ENCODE measurements around the gene TUFT1. TPM values are rescaled to one million over a fixed set of nuclear protein-coding genes. Genes with fewer than 3 reads are reported as not detected.

Gene TUFT1
- polyA plus RNA-seq, 2 of the 4 experiments (the other 2 are of a cell fraction) = 21.1 to 27.5 TPM

DNA sequence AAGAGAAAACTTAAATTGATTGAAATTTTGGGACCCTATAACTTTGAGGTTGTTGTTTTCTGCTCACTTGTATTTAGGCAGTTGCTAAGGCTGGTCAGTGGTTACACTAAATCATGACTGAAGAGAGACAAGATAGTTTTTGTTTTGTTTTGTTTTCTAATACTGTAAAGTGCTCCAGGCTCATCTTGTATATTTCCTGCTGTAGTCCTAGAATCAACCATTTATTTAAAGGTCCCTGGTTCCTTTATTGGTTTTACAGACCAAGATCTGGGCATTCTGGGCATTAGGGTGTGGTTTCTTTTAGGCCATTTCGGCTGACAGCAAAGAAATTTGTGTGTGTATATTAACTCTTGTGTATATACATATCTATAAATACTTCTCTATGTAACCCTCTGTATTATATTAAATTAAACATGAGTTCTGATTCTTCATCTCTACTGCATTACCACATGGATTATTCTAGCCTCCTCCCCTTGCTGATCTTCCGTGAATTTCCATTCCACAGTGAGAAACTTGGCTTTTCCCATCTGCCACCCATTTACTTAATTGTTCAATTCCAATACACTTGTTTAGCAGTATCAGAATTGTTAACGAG is 86.7 kb downstream of the TUFT1 start:
- H3K4me3 ChIP-seq = no peak overlapping the region
- FAIRE-seq (no peak), DNase-seq (ENCODE audit: low read depth in 1 of 2, low spot score in 1 of 2) (no peak), ATAC-seq (no peak)
- ChIA-PET CTCF (interaction anchor here (0.7 kb wide), 1 partner anchor 13 kb away, joined by 3 read pairs; no protein-coding TSS in a partner anchor), POLR2A (no interaction called here)
- no peak overlapping the region for H3K4me2 ChIP-seq
- TF ChIP-seq MAX (IDR thresholded peaks at IDR 0.05) = no peak
- TF ChIP-seq FOSL2 (IDR thresholded peaks at IDR 0.05) = no peak
- no peak for TF ChIP-seq FOSL2 (CRISPR knock-in tag; IDR thresholded peaks at IDR 0.05)
- TF ChIP-seq SMC3 (IDR thresholded peaks at IDR 0.05) = no peak
- TF ChIP-seq NFE2L2 (conservative IDR thresholded peaks at IDR 0.05; ENCODE audit: low read length) = no peak
- TF ChIP-seq TFCP2L1 (CRISPR knock-in tag; IDR thresholded peaks at IDR 0.05) = no peak
- no peak for TF ChIP-seq RAD21 (conservative IDR thresholded peaks at IDR 0.05 in 1 of 2, IDR thresholded peaks at IDR 0.05 in 1 of 2)
- no peak for TF ChIP-seq GATA3 (IDR thresholded peaks at IDR 0.05; ENCODE audit: borderline replicate concordance)
- TF ChIP-seq, protein P1, sequence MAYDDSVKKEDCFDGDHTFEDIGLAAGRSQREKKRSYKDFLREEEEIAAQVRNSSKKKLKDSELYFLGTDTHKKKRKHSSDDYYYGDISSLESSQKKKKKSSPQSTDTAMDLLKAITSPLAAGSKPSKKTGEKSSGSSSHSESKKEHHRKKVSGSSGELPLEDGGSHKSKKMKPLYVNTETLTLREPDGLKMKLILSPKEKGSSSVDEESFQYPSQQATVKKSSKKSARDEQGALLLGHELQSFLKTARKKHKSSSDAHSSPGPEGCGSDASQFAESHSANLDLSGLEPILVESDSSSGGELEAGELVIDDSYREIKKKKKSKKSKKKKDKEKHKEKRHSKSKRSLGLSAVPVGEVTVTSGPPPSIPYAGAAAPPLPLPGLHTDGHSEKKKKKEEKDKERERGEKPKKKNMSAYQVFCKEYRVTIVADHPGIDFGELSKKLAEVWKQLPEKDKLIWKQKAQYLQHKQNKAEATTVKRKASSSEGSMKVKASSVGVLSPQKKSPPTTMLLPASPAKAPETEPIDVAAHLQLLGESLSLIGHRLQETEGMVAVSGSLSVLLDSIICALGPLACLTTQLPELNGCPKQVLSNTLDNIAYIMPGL (CRISPR knock-in tag; IDR thresholded peaks at IDR 0.05; ENCODE audit: borderline replicate concordance) = no peak
- no peak for TF ChIP-seq KDM1A (IDR thresholded peaks at IDR 0.05; ENCODE audit: low read depth)
- TF ChIP-seq NR3C1 (IDR thresholded peaks at IDR 0.05) = no peak
- TF ChIP-seq MAZ (IDR thresholded peaks at IDR 0.05; ENCODE audit: borderline replicate concordance, low read depth, low read length) = no peak
- TF ChIP-seq E2F6 (IDR thresholded peaks at IDR 0.05; ENCODE audit: borderline replicate concordance, low read depth) = no peak
- TF ChIP-seq CHD2 (IDR thresholded peaks at IDR 0.05; ENCODE audit: low read length, partially characterized antibody) = no peak
- no peak for TF ChIP-seq MAFK (IDR thresholded peaks at IDR 0.05; ENCODE audit: partially characterized antibody)
- H3K4me1 ChIP-seq = peaks cover 21% of the 10 kb centered on the region
- 72% methylated on average over 3 of the region's 3 CpGs for WGBS (ENCODE audit: missing lambda C conversion rate)
- no peak overlapping the region for H3K27ac ChIP-seq
- no peaks in the 10 kb centered on the region for H3K9me3 ChIP-seq

DNA sequence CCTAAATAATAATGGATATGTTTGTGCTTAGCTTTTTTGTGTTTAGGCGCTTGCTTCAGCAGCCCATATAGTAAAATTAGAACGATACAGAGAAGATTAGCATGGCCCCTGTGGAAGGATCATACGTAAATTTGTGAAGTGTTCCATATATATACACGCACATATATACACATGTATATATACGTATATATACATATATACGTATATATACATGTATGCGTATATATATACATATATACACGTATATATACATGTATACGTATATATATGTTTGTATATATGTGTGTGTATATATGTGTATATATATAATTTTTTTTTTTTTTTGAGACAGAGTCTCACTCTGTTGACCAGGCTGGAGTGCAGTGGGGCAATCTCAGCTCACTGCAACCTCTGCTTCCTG is 89.2 kb downstream of the TUFT1 start:
- CTCF ChIA-PET = interaction anchor here (1.1 to 1.5 kb wide), 3 partner anchors 9 to 64 kb away, joined by 3 to 4 read pairs (median 3); no protein-coding TSS in a partner anchor
- POLR2A ChIA-PET = no interaction called here
- 76% methylated on average over 9 of the region's 9 CpGs for WGBS (ENCODE audit: missing lambda C conversion rate)

More for the DNA sequence above, 89.2 kb downstream of the TUFT1 start:
- Histone ChIP-seq H3K4me1 (peaks cover 11% of the 10 kb centered on the region), H3K9me3 (no peaks in the 10 kb centered on the region), H3K27ac (no peak overlapping the region), H3K4me2 (no peak overlapping the region), H3K4me3 (no peak overlapping the region)
- no peak for TF ChIP-seq HDAC2 (IDR thresholded peaks at IDR 0.05)
- no peak for TF ChIP-seq HOXB5 (CRISPR knock-in tag; IDR thresholded peaks at IDR 0.05)
- no peak for TF ChIP-seq ZC3H11A (IDR thresholded peaks at IDR 0.05)
- no peak for TF ChIP-seq ESRRA (IDR thresholded peaks at IDR 0.05; ENCODE audit: borderline replicate concordance, low read length)
- FAIRE-seq (no peak), ATAC-seq (no peak), DNase-seq (ENCODE audit: low read depth in 1 of 2, low spot score in 1 of 2) (no peak)

Small RNA genes within 50 kb of the gene (small RNA-seq; reads per million reads assigned to genes)
- 0 reads per million in 6 experiments for gene MIR554
- gene RF00405 = 0 to 0.35 (median 0) reads per million in 6 experiments
- 0 to 4.3 (median 0) reads per million in 6 experiments for gene RNU6-1062P

Other genes with a start within 250 kb of the TUFT1 start
- gene PI4KB, start 212.9 kb upstream of the TUFT1 start, polyA plus RNA-seq (2011; rRNA removed) = 34.4 and 37.7 TPM in 2 replicates
- gene PI4KB, start 212.9 kb upstream of the TUFT1 start, polyA plus RNA-seq (2017; fragmentation: RNase III; extraction: RNeasy Plus Mini Kit Qiagen cat#74134 plus additional on column Dnase treatment) = 26.3 to 27.6 TPM (median 26.8 TPM) in 3 replicates
- gene RFX5, start 193.1 kb upstream of the TUFT1 start, polyA plus RNA-seq (2011; rRNA removed) = 55.9 and 70.0 TPM in 2 replicates
- 49.7 to 60.1 TPM (median 59.2 TPM) in 3 replicates for gene RFX5, start 193.1 kb upstream of the TUFT1 start, polyA plus RNA-seq (2017; fragmentation: RNase III; extraction: RNeasy Plus Mini Kit Qiagen cat#74134 plus additional on column Dnase treatment)
- gene SELENBP1, start 167.6 kb upstream of the TUFT1 start, polyA plus RNA-seq (2011; rRNA removed) = 28.6 and 35.4 TPM in 2 replicates
- gene SELENBP1, start 167.6 kb upstream of the TUFT1 start, polyA plus RNA-seq (2017; fragmentation: RNase III; extraction: RNeasy Plus Mini Kit Qiagen cat#74134 plus additional on column Dnase treatment) = 9.0 to 12.8 TPM (median 12.6 TPM) in 3 replicates
- gene PSMB4, start 140.7 kb upstream of the TUFT1 start, polyA plus RNA-seq (2011; rRNA removed) = 405 and 431 TPM in 2 replicates
- 366 to 384 TPM (median 383 TPM) in 3 replicates for gene PSMB4, start 140.7 kb upstream of the TUFT1 start, polyA plus RNA-seq (2017; fragmentation: RNase III; extraction: RNeasy Plus Mini Kit Qiagen cat#74134 plus additional on column Dnase treatment)
- gene POGZ, start 80.8 kb upstream of the TUFT1 start, polyA plus RNA-seq (2011; rRNA removed) = 44.1 and 64.0 TPM in 2 replicates
- 20.8 to 22.0 TPM (median 21.9 TPM) in 3 replicates for gene POGZ, start 80.8 kb upstream of the TUFT1 start, polyA plus RNA-seq (2017; fragmentation: RNase III; extraction: RNeasy Plus Mini Kit Qiagen cat#74134 plus additional on column Dnase treatment)
- 1.8 and 2.1 TPM in 2 replicates for gene CGN, start 28.9 kb upstream of the TUFT1 start, polyA plus RNA-seq (2011; rRNA removed)
- gene CGN, start 28.9 kb upstream of the TUFT1 start, polyA plus RNA-seq (2017; fragmentation: RNase III; extraction: RNeasy Plus Mini Kit Qiagen cat#74134 plus additional on column Dnase treatment) = 2.3 to 3.0 TPM (median 2.4 TPM) in 3 replicates
- 29.1 and 30.5 TPM in 2 replicates for gene SNX27, start 71.7 kb downstream of the TUFT1 start, polyA plus RNA-seq (2011; rRNA removed)
- 11.0 to 13.6 TPM (median 12.8 TPM) in 3 replicates for gene SNX27, start 71.7 kb downstream of the TUFT1 start, polyA plus RNA-seq (2017; fragmentation: RNase III; extraction: RNeasy Plus Mini Kit Qiagen cat#74134 plus additional on column Dnase treatment)
- gene CELF3, start 176.5 kb downstream of the TUFT1 start, polyA plus RNA-seq (2011; rRNA removed) = not detected in 2 replicates
- gene CELF3, start 176.5 kb downstream of the TUFT1 start, polyA plus RNA-seq (2017; fragmentation: RNase III; extraction: RNeasy Plus Mini Kit Qiagen cat#74134 plus additional on column Dnase treatment) = not detected in 3 replicates
- gene RIIAD1, start 181.2 kb downstream of the TUFT1 start, polyA plus RNA-seq (2011; rRNA removed) = not detected in 2 replicates
- not detected in 3 replicates for gene RIIAD1, start 181.2 kb downstream of the TUFT1 start, polyA plus RNA-seq (2017; fragmentation: RNase III; extraction: RNeasy Plus Mini Kit Qiagen cat#74134 plus additional on column Dnase treatment)
- 120 and 146 TPM in 2 replicates for gene MRPL9, start 223.2 kb downstream of the TUFT1 start, polyA plus RNA-seq (2011; rRNA removed)
- 84.1 to 88.6 TPM (median 84.6 TPM) in 3 replicates for gene MRPL9, start 223.2 kb downstream of the TUFT1 start, polyA plus RNA-seq (2017; fragmentation: RNase III; extraction: RNeasy Plus Mini Kit Qiagen cat#74134 plus additional on column Dnase treatment)

Measured in A549 (cell line).